D721Med (cell line): ENCODE data around the gene KRR1.
"Not testable (repeated sequence)": the region's sequence is repeated elsewhere in the genome, so short reads cannot be mapped to it uniquely, and the experiment has no call there.

Source experiments
- DNase-seq: peaks from one replicate; pipeline ENCODE4 v3.0.0; 2011; ENCODE audit warnings: low spot score; ENCODE audit not compliant: insufficient read length
- FAIRE-seq: peaks from 2 replicates; lab custom pipeline; 2011; peaks lifted over from hg19 to GRCh38; lab: Jason Lieb, UNC
- CTCF ChIP-seq: IDR thresholded peaks from 2 replicates; pipeline ENCODE4 v1.5.1; 2012; ENCODE audit warnings: mild to moderate bottlenecking, control low read depth; ENCODE audit not compliant: insufficient read depth; ENCODE audit errors: missing control alignments

Gene KRR1

GRCh38 chr12:75478116-75478794, 33.2 kb downstream of the KRR1 start:
- FAIRE-seq (no peak), DNase-seq (no peak)
- no peak for TF ChIP-seq CTCF

- no peak for DNase-seq
- TF ChIP-seq CTCF = no peak
- no peak for FAIRE-seq
These were observed 34.3 kb downstream of the KRR1 start for GRCh38 chr12:75477137-75477536.

- no peak for TF ChIP-seq CTCF
- DNase-seq (no peak), FAIRE-seq (no peak)
These were observed 35.3 kb downstream of the KRR1 start for GRCh38 chr12:75476071-75476470.

GRCh38 chr12:75474116-75474515, 37.3 kb downstream of the KRR1 start:
- no peak for TF ChIP-seq CTCF
- no peak for FAIRE-seq
- DNase-seq = no peak

- TF ChIP-seq CTCF = no peak
- DNase-seq (no peak), FAIRE-seq (no peak)
These were observed 39.2 kb downstream of the KRR1 start for GRCh38 chr12:75471902-75472890.

GRCh38 chr12:75460204-75460603, 51.2 kb downstream of the KRR1 start:
- FAIRE-seq = no peak
- no peak for TF ChIP-seq CTCF
- no peak for DNase-seq

GRCh38 chr12:75459755-75460154, 51.7 kb downstream of the KRR1 start:
- no peak for TF ChIP-seq CTCF
- DNase-seq (no peak), FAIRE-seq (no peak)

- not testable (repeated sequence) for FAIRE-seq, DNase-seq
These were observed 53.5 kb downstream of the KRR1 start for GRCh38 chr12:75457866-75458265.
